SK-N-SH (cell line): Measurements from ENCODE around the gene CCNG2. TPM values are rescaled to one million over a fixed set of nuclear protein-coding genes. Genes with fewer than 3 reads are reported as not detected.

Experiments used
- CTCF ChIA-PET: fragments of 300-600, 350-600 bp; formaldehyde crosslinking; extraction: SDS; loops from one replicate; lab custom pipeline; 2021; lab: Yijun Ruan, JAX
- POLR2A ChIA-PET: fragments of 350-600 bp; sonication (Branson Sonifier 250); formaldehyde crosslinking; extraction: SDS; loops from one replicate; lab custom pipeline; 2020; ENCODE audit warnings: antibody characterized with exemption, inconsistent platforms; lab: Yijun Ruan, JAX
- DNase-seq: peaks from one replicate; pipeline ENCODE4 v3.0.0; 2012
- H2AFZ ChIP-seq: fragments of 200-600 bp; sonication (generic); 2 replicates; pipeline ENCODE4 v1.8.1; 2016; ENCODE audit warnings: antibody characterized with exemption, mild to moderate bottlenecking, low read depth
- H3F3A ChIP-seq: fragments of 200-600 bp; sonication (generic); replicated peaks from 2 replicates; pipeline ENCODE3; 2016; ENCODE audit warnings: antibody characterized with exemption, mild to moderate bottlenecking; ENCODE audit not compliant: insufficient read depth
- H3K27ac ChIP-seq, 2 experiments: fragments of 200-500 bp in 1 of 2; fragments of 200-600 bp in 1 of 2; sonication (Bioruptor generic) in 1 of 2; sonication (generic), shearing (Covaris generic) in 1 of 2; 2 replicates each; pipeline versions ENCODE4 v1.5.1 to v1.6.1; 2014 to 2016; ENCODE audit warnings: low read depth in 2 of 2, inconsistent platforms in 1 of 2, low read length in 1 of 2, mild to moderate bottlenecking in 1 of 2, mixed read lengths in 1 of 2
- H3K27me3 ChIP-seq: fragments of 200-600 bp; sonication (generic), shearing (Covaris generic); 2 replicates; pipeline ENCODE4 v1.6.1; 2016; ENCODE audit warnings: mixed run types; ENCODE audit not compliant: insufficient read depth
- H3K36me3 ChIP-seq, 2 experiments: fragments of 200-500 bp in 1 of 2; fragments of 200-600 bp in 1 of 2; sonication (Bioruptor generic) in 1 of 2; sonication (generic) in 1 of 2; replicated peaks in 1 of 2; 2 replicates each; pipeline versions ENCODE3 to v1.5.1; 2014 to 2016; ENCODE audit warnings: low read length in 1 of 2, mild to moderate bottlenecking in 1 of 2; ENCODE audit not compliant: insufficient read depth in 2 of 2, control insufficient read depth in 1 of 2
- H3K4me1 ChIP-seq, 2 experiments: fragments of 200-500 bp in 1 of 2; fragments of 200-600 bp in 1 of 2; sonication (Bioruptor generic) in 1 of 2; sonication (generic), shearing (Covaris generic) in 1 of 2; 2 replicates each; pipeline versions ENCODE4 v1.5.1 to v1.6.1; 2014 to 2016; ENCODE audit warnings: low read depth in 1 of 2, low read length in 1 of 2, mixed run types in 1 of 2; ENCODE audit not compliant: insufficient read depth in 2 of 2, control insufficient read depth in 1 of 2
- H3K4me2 ChIP-seq: fragments of 200-600 bp; sonication (generic), shearing (Covaris generic); 2 replicates; pipeline ENCODE4 v1.6.1; 2017; ENCODE audit warnings: mixed run types
- H3K4me3 ChIP-seq, 2 experiments: fragments of 200-500 bp in 1 of 2; fragments of 200-600 bp in 1 of 2; sonication (Bioruptor generic) in 1 of 2; sonication (generic), shearing (Covaris generic) in 1 of 2; 2 replicates each; pipeline versions ENCODE4 v1.5.1 to v1.8.1; 2014 to 2016; ENCODE audit warnings: low read depth in 2 of 2, inconsistent platforms in 1 of 2, low read length in 1 of 2, mild to moderate bottlenecking in 1 of 2, mixed read lengths in 1 of 2, moderate library complexity in 1 of 2
- H3K79me2 ChIP-seq: fragments of 200-600 bp; sonication (generic); 2 replicates; pipeline ENCODE4 v1.8.1; 2017; ENCODE audit warnings: mild to moderate bottlenecking; ENCODE audit not compliant: insufficient read depth
- H3K9ac ChIP-seq: fragments of 200-600 bp; sonication (generic); 2 replicates; pipeline ENCODE4 v1.6.1; 2017; ENCODE audit warnings: mixed run types
- H3K9me2 ChIP-seq: fragments of 200-600 bp; sonication (generic); 2 replicates; pipeline ENCODE4 v1.6.1; 2017; ENCODE audit warnings: mixed run types
- H3K9me3 ChIP-seq: fragments of 200-600 bp; sonication (generic); 2 replicates; pipeline ENCODE4 v1.6.1; 2017; ENCODE audit warnings: mixed run types, mild to moderate bottlenecking, moderate library complexity
- H4K20me1 ChIP-seq: fragments of 200-600 bp; sonication (generic); 2 replicates; pipeline ENCODE4 v1.6.1; 2017; ENCODE audit warnings: mild to moderate bottlenecking, mixed run types; ENCODE audit not compliant: insufficient read depth
- ELF1 ChIP-seq: IDR thresholded peaks from 2 replicates; pipeline ENCODE4 v1.4.0; 2012
- EZH2phosphoT487 ChIP-seq: fragments of 200-600 bp; sonication (generic); IDR thresholded peaks from 2 replicates; pipeline ENCODE4 v1.6.1; 2017; ENCODE audit warnings: low read depth, mixed run types, mild to moderate bottlenecking, antibody characterized with exemption, moderate library complexity, borderline replicate concordance
- FOSL2 ChIP-seq: IDR thresholded peaks from 2 replicates; pipeline ENCODE4 v1.4.0; 2012; ENCODE audit warnings: low read depth, mild to moderate bottlenecking, moderate library complexity, borderline replicate concordance
- FOXJ3 ChIP-seq: sonication (generic); formaldehyde crosslinking; IDR thresholded peaks from 2 replicates; pipeline ENCODE4 v1.5.1; 2020; ENCODE audit warnings: mild to moderate bottlenecking, missing genetic modification reagents
- FOXM1 ChIP-seq: IDR thresholded peaks from 2 replicates; pipeline ENCODE4 v1.4.0; 2012; ENCODE audit warnings: low read depth, mild to moderate bottlenecking
- GABPA ChIP-seq: IDR thresholded peaks from 2 replicates; pipeline ENCODE4 v1.4.0; 2012; ENCODE audit warnings: low read depth, mild to moderate bottlenecking
- GATA2 ChIP-seq: sonication (generic); formaldehyde crosslinking; IDR thresholded peaks from 2 replicates; pipeline ENCODE4 v1.5.0; 2020; ENCODE audit warnings: mild to moderate bottlenecking, missing genetic modification reagents
- JUND ChIP-seq: IDR thresholded peaks from 2 replicates; pipeline ENCODE4 v1.4.0; 2012
- MEF2A ChIP-seq: IDR thresholded peaks from 2 replicates; pipeline ENCODE4 v1.4.0; 2012; ENCODE audit warnings: low read depth, borderline replicate concordance
- NRF1 ChIP-seq: IDR thresholded peaks from 2 replicates; pipeline ENCODE4 v1.6.1; 2012; ENCODE audit warnings: low read depth, mild to moderate bottlenecking, low read length
- RCOR1 ChIP-seq: fragments of 150-350 bp; IDR thresholded peaks from 2 replicates; pipeline ENCODE4 v1.6.1; 2017; ENCODE audit warnings: antibody characterized with exemption, low read length
- RFX5 ChIP-seq: IDR thresholded peaks from 2 replicates; pipeline ENCODE4 v1.6.1; 2012; ENCODE audit warnings: mild to moderate bottlenecking, improper control_type of control experiment, low read length
- RXRA ChIP-seq: IDR thresholded peaks from 2 replicates; pipeline ENCODE4 v1.4.0; 2012; ENCODE audit warnings: low read depth, mild to moderate bottlenecking, borderline replicate concordance
- SIN3A ChIP-seq: IDR thresholded peaks from 2 replicates; pipeline ENCODE4 v1.6.1; 2012; ENCODE audit warnings: low read depth, mild to moderate bottlenecking, low read length, moderate library complexity, borderline replicate concordance
- TEAD4 ChIP-seq: IDR thresholded peaks from 2 replicates; pipeline ENCODE4 v1.4.0; 2012; ENCODE audit warnings: mild to moderate bottlenecking, borderline replicate concordance; ENCODE audit not compliant: insufficient read depth
- USF1 ChIP-seq: IDR thresholded peaks from 2 replicates; pipeline ENCODE4 v1.4.0; 2012; ENCODE audit warnings: low read depth, borderline replicate concordance
- YY1 ChIP-seq: IDR thresholded peaks from 2 replicates; pipeline ENCODE4 v1.4.0; 2012; ENCODE audit warnings: low read depth, mild to moderate bottlenecking
- WGBS: methylation state at CpG from one replicate; pipeline ENCODE4 v1.1.6; 2017; ENCODE audit warnings: low lambda C conversion rate; 5-methylcytosine and 5-hydroxymethylcytosine counted together
- polyA plus RNA-seq, 3 experiments: library from polyadenylated mRNA; depleted of rRNA; stranded (reverse); fragments of >200 nt; gene quantifications; 2 replicates each; pipeline ENCODE4 v1.2.3, GENCODE V29; 2012
- TF ChIP-seq, protein P1 (sequence below): IDR thresholded peaks from 2 replicates; pipeline ENCODE4 v1.4.0; 2012; ENCODE audit warnings: low read depth, borderline replicate concordance
- TF ChIP-seq, protein P2 (sequence below): fragments of 150-350 bp; IDR thresholded peaks from 2 replicates; pipeline ENCODE4 v1.6.1; 2017; ENCODE audit warnings: antibody characterized with exemption, low read length, low read depth, borderline replicate concordance

Gene CCNG2
- polyA plus RNA-seq, 1 of the 3 experiments (the other 2 are of a cell fraction) = 8.9 TPM

DNA sequence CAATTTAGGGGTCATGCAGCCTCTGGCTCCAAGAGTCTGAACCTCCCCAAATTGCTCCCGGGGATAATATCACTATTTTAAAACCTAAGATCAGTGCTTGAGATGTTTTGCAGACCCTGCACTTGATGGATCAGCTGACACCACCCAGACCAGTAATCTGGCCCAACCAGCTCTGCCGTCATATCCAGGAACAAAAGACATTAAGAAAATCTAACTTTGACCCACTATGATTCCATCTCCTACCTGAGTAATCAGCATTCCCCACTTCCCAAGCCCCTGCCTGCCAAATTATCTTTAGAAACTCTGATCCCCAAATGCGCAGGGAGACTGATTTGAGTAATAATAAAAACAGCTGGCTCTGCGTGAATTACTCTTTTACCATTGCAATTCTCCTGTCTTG lies 34.4 kb upstream of the CCNG2 start:
- H3K4me3 ChIP-seq = no peak overlapping the region
- no peaks in the 10 kb centered on the region for H3K36me3 ChIP-seq
- no peak overlapping the region for H3K9ac ChIP-seq
- no peaks in the 10 kb centered on the region for H3F3A ChIP-seq
- TF ChIP-seq, protein P1, sequence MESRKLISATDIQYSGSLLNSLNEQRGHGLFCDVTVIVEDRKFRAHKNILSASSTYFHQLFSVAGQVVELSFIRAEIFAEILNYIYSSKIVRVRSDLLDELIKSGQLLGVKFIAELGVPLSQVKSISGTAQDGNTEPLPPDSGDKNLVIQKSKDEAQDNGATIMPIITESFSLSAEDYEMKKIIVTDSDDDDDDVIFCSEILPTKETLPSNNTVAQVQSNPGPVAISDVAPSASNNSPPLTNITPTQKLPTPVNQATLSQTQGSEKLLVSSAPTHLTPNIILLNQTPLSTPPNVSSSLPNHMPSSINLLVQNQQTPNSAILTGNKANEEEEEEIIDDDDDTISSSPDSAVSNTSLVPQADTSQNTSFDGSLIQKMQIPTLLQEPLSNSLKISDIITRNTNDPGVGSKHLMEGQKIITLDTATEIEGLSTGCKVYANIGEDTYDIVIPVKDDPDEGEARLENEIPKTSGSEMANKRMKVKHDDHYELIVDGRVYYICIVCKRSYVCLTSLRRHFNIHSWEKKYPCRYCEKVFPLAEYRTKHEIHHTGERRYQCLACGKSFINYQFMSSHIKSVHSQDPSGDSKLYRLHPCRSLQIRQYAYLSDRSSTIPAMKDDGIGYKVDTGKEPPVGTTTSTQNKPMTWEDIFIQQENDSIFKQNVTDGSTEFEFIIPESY = no peak
- TF ChIP-seq YY1 = no peak
- H3K4me2 ChIP-seq = no peak overlapping the region
- H3K27ac ChIP-seq = no peak overlapping the region
- no peaks in the 10 kb centered on the region for H3K9me2 ChIP-seq
- CTCF ChIA-PET = interaction anchor here (1.0 kb wide), 1 partner anchor 13 kb away, joined by 3 read pairs; no protein-coding TSS in a partner anchor
- no peaks in the 10 kb centered on the region; the same call in 1 of the 2 replicates for H3K27me3 ChIP-seq
- H3K79me2 ChIP-seq = no peaks in the 10 kb centered on the region
- no peaks in the 10 kb centered on the region for H3K9me3 ChIP-seq
- POLR2A ChIA-PET = no interaction called here
- DNase-seq = no peak
- H2AFZ ChIP-seq = no peak overlapping the region
- H3K4me1 ChIP-seq = no peaks in the 10 kb centered on the region
- no peaks in the 10 kb centered on the region for H4K20me1 ChIP-seq
- 59% methylated on average over 4 of the region's 4 CpGs for WGBS

- Histone ChIP-seq H4K20me1 (no peaks in the 10 kb centered on the region), H3K79me2 (no peaks in the 10 kb centered on the region), H3K9me3 (no peaks in the 10 kb centered on the region), H3K4me1 (peaks cover 0 to 2% of the 10 kb centered on the region in 2 experiments; a peak in 1 of 4 replicates), H3K4me3 (no peak overlapping the region), H3K27ac (no peak overlapping the region), H3K9me2 (no peaks in the 10 kb centered on the region), H2AFZ (no peak overlapping the region), H3K27me3 (no peaks in the 10 kb centered on the region; the same call in 1 of the 2 replicates), H3K36me3 (no peaks in the 10 kb centered on the region), H3K4me2 (no peak overlapping the region), H3F3A (no peaks in the 10 kb centered on the region)
- POLR2A ChIA-PET = no interaction called here
- CTCF ChIA-PET = interaction anchor here (0.9 kb wide), 2 partner anchors 28 to 235 kb away, joined by 3 read pairs; no protein-coding TSS in a partner anchor
- 59% methylated on average over 1 of the region's 1 CpG for WGBS
- TF ChIP-seq FOXM1 (no peak), USF1 (no peak), GABPA (no peak), ELF1 (no peak), RFX5 (no peak), EZH2phosphoT487 (no peak), MEF2A (no peak), SIN3A (no peak), NRF1 (no peak), YY1 (no peak), GATA2 (no peak), RXRA (no peak), RCOR1 (no peak), FOXJ3 (CRISPR knock-in tag) (no peak), TEAD4 (no peak), FOSL2 (no peak), JUND (no peak)
- TF ChIP-seq, protein P1 = no peak
- TF ChIP-seq, protein P2, sequence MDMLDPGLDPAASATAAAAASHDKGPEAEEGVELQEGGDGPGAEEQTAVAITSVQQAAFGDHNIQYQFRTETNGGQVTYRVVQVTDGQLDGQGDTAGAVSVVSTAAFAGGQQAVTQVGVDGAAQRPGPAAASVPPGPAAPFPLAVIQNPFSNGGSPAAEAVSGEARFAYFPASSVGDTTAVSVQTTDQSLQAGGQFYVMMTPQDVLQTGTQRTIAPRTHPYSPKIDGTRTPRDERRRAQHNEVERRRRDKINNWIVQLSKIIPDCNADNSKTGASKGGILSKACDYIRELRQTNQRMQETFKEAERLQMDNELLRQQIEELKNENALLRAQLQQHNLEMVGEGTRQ = no peak
- TF ChIP-seq, all 33 proteins: peak for 0
- no peak overlapping the region for H3K9ac ChIP-seq
- no peak for DNase-seq
Measured at GRCh38 chr4:77123411-77123810, 33.6 kb upstream of the CCNG2 start.
